Kidney glomerular epithelial cell (primary cell): ENCODE measurements around the gene LYRM9.
"Not testable (repeated sequence)": the region's sequence is repeated elsewhere in the genome, so short reads cannot be mapped to it uniquely, and the experiment has no call there.

ENCODE experiments used
- DNase-seq: peaks from one replicate; lab custom pipeline; 2025; lab: John Stamatoyannopoulos, UW

The LYRM9 gene

GRCh38 chr17:27892866-27893769 lies at the start of gene LYRM9:
Gene LYRM9 (minus strand): TSS chr17:27893365. CDS start chr17:27882694, 10,671 bp downstream.
- peak; percentile 58 for DNase-seq

DNA sequence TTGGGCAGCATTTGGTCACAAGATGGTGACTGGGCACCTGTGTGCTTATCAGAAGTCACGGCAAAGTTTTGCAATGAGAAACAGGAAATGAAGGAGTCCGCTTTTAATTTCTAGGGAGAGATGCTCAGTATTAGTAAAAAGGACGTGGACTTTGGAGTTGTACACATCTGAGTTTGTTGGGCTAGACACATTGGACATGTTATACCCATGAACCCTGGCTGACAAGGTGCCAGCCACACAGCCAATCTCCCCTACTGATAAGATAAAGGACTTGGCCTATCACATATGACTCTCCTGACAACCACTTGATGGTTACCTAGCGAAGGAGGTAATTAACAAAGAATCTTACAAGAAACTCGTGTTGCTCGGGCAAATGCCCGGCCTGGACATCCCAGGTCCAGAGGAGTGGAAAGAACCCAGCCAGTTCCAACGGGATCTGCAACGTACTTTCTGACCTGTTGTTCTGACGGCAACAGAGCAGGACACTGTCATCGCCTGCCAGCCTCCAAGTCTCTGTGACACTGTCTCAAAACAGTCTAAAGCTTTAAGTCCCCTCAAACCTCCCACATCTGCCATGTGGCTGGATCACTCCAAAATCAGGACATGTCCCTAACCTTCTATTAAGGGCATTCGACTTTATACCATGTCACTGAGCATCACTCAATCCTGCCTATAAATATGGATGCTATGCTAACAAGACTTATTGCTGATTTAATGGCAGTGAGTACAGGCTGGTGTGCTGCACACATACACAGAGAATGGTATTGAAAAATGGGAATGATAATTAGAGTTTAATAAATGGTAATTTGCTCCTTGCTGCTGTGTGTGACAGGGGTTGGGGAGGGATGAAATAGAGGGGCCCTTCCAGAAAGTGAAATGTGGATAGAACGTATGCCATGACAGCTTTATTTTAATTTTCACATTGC lies 47.6 kb upstream of the LYRM9 start:
- no peak for DNase-seq

GRCh38 chr17:27939474-27940465 lies 46.6 kb upstream of the LYRM9 start:
- DNase-seq, result no peak

DNA sequence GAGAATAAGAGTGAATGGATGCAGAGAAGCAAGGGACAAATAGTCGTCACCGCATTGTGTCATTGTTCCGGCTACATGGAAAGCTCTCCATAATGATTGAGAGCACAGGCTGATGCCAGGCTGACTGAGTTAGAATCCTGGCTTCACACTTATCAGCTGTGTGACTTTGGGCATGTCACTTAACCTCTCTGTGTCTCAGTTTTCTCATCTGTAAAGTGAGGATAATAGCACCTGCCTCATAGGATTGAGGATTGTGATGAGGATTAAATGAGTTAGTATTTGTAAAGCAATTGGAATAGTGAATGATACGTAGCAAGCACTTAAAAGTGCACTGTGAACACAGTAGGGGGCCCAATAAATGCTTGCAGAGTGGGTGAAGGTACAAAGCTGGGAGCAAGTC lies 45.7 kb upstream of the LYRM9 start:
- no peak for DNase-seq

DNA sequence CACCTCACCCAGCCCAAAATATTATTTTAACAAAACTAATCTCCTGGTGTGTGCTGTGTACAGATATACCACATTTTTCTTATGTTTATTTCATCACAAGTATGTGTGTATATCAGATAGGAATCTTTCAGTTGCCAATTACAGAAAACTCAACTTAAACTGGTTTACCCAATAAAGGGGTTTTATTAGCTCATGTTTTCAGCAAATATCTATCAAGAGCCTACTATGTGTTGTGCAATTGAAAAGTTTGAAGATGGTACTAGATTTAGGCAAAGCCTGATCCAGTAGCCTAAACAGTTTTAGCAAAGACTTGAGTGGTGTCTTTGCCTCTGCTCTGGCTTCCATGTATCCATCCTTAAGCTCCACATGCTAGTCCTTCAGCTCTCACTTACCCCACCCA lies 45.1 kb upstream of the LYRM9 start:
- no peak for DNase-seq

DNA sequence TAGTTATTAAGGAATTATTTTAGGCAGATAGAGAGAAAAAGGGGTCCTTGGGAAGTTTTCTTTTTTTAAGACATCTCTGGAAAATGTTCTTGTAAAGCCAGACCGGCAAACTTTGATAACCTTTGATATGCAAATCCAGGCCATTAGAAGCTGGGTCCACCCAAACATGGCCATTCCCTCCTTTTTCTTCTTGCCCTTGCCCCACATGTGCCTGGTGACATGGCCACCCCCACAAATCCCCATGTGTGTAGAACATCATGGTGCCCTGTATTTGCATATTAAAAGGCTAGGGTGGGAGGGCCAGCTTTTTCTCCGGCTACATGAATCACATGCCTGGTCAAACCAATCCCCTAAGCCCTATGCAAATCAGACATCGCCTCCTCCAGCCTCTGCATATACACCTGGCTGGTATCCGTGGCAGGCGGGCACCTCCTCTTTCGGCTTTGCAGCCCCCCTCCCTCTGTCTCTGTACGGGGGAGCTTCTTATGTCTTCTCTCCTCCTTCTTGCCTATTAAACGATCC lies 43.9 kb upstream of the LYRM9 start:
- no peak for DNase-seq

GRCh38 chr17:27930000-27930399 lies 36.8 kb upstream of the LYRM9 start:
- DNase-seq, result peak; percentile 57

- DNase-seq, result no peak
These were observed 35.4 kb upstream of the LYRM9 start for GRCh38 chr17:27928587-27928986.

- DNase-seq, result no peak
These were observed 34.6 kb upstream of the LYRM9 start for GRCh38 chr17:27927781-27928180.

DNA sequence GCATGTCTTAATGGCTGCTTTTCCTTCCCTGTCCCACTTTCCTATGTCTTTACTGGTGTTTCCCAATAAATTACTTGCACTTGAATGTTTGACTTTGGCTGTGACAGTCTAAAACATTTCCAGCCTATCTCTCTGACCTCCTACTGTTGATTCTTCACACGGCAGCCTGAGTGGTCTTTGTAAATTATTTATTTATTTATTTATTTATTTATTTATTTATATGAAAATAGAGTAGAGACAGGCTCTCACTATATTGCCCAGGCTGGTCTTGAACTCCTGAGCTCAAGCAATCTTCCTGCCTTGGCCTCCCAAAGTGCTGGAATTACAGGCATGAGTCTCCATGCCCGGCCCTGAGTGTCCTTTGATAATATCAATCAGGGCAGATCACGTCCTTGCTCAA lies 28.4 kb upstream of the LYRM9 start:
- DNase-seq, result no peak

GRCh38 chr17:27921077-27921476 lies 27.9 kb upstream of the LYRM9 start:
- no peak for DNase-seq

DNA sequence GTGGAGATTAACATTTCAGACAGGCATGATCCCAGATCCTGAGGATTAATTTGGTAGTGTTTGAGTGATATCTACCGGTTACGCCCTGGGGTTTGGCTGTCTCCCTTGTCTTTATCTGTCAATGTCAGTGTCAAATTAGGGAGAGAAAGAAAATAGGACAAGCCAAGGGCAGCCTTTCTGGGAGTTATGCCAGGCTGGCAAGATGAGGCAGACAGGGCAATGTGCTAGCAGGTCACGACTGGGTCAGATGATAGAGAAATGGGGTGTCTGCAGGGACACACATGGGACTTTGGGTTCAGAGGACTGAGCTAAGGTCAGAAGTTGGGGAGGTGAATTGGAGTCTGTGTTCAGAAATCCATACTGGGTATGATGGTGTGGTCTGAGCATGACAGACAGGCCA lies 27.4 kb upstream of the LYRM9 start:
- DNase-seq, result no peak

DNA sequence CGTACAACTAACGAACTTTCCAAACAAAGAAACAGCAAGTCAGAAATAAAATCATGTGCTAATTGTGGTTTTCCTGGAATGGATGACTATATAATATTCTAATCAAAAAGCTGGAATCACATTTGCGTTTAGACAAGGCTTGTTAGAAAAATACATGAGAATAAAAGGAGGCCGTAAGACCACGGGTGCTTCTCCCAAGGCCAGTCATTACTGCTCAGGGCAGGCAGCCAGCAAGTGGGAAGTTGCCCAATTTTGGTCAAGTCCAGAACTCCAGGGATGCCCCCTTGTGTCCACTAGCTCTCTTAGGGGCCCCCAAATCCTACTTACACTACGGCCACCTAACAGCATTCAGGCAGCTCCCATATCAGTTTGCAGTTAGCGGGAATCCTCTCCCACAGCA lies 25.9 kb upstream of the LYRM9 start:
- DNase-seq, result no peak

GRCh38 chr17:27918498-27918897 lies 25.3 kb upstream of the LYRM9 start:
- no peak for DNase-seq

DNA sequence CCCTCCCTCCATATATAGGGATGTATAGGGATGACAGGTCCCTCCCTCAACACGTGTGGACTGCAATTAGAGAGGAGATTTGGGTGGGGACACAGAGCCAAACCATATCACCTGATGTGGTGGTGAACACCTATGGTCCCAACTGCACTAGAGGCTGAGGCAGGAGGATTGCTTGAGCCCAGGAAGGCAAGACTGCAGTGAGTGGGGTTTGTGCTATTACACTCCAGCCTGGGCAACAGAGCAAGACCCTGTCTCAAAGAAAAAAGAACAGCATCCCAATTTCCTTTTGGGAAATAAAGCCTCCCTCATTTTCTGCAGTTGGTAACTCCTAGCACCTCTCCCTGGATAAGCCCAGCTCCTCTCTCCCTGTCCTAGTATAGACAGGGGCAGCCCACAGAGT lies 23.8 kb upstream of the LYRM9 start:
- no peak for DNase-seq

GRCh38 chr17:27915709-27916108 lies 22.5 kb upstream of the LYRM9 start:
- DNase-seq, result no peak

GRCh38 chr17:27914382-27914781 lies 21.2 kb upstream of the LYRM9 start:
- no peak for DNase-seq

DNA sequence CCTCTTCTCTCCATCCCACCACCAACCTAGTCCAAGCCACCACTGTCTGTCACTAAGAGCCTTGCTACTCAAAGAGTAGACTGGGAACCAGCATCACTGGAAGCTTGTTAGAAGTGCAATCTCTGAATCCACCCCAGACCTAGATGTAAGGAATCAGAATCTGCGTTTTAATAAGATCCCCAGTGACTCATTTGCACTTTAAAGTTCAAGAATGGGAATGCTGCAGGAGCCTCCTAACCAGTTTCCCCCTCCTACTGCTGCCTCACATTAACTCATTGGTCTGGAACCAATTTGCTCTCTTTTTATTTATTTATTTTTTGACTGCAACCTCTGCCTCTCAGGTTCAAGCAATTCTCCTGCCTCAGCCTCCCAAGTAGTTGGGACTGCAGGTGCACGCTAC lies 19.8 kb upstream of the LYRM9 start:
- DNase-seq, result no peak

- DNase-seq, result not testable (repeated sequence)
These were observed 19.1 kb upstream of the LYRM9 start for GRCh38 chr17:27912299-27912698.

GRCh38 chr17:27907976-27908558 lies 14.9 kb upstream of the LYRM9 start:
- no peak for DNase-seq

- DNase-seq, result no peak
These were observed 13.5 kb upstream of the LYRM9 start for GRCh38 chr17:27906623-27907022.
